Dermis blood vessel endothelial cell (primary cell): ENCODE results near the gene PHOX2A. TPM values are rescaled to one million over a fixed set of nuclear protein-coding genes. Genes with fewer than 3 reads are reported as not detected.
"Not testable (repeated sequence)": the region's sequence is repeated elsewhere in the genome, so short reads cannot be mapped to it uniquely, and the experiment has no call there.

Experiments used
- DNase-seq: peaks from one replicate; pipeline ENCODE4 v3.0.0; 2010
- total RNA-seq: library from RNA; depleted of rRNA; stranded (reverse); fragments of >200 nt; gene quantifications from 2 replicates; pipeline ENCODE4 v1.2.3, GENCODE V29; 2014

Gene PHOX2A
- total RNA-seq, 1 donor from 2014 or later, result not detected

DNA sequence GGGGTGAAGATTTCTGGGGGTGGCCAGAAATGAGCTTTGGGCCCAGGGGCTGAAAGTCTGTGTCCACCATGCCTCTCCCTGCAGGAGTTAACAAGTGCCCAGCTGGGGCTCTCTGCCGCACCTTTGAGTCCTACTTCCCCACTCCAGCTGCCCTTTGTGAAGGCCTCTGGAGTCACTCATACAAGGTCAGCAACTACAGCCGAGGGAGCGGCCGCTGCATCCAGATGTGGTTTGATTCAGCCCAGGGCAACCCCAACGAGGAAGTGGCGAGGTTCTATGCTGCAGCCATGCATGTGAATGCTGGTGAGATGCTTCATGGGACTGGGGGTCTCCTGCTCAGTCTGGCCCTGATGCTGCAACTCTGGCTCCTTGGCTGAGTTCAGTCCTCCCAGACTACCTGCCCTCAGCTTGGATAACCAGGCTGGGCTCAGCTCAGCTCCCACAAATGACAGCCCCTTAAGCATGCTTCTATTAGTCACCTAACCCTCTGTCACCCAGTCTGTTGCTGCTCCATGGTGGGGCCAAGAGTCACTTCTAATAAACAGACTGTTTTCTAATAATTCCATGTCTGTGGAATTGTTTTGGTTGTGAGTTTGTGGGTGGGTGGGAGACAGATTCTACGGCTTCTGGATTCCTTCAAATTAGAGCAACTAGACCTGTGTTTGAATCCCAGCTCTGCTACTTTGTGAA lies 22.4 kb downstream of the PHOX2A start:
- DNase-seq, result no peak

- DNase-seq, result no peak
These were observed 23.1 kb downstream of the PHOX2A start for GRCh38 chr11:72220696-72221363.

DNA sequence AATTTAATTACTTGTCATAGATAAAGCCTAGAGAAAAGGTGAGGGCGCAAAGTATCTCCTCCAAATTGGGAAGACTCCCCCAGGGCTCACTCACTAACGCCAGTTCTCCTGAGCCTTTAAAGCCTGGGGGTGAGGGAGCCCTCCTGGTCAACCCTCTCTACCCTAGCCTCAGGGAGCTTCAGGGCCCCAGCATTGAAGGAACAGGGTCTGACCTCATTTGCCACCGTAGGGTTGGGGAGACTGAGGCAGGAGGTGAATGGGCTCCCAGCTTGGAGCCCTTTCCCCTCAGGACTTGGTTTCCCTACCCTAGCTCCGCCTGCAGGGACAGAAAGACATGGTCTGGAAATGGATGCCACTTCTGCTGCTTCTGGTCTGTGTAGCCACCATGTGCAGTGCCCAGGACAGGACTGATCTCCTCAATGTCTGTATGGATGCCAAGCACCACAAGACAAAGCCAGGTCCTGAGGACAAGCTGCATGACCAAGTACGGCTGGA lies 25.7 kb downstream of the PHOX2A start:
- no peak for DNase-seq

- DNase-seq, result no peak
These were observed 26.1 kb downstream of the PHOX2A start for GRCh38 chr11:72217841-72218240.

GRCh38 chr11:72216638-72217037 lies 27.3 kb downstream of the PHOX2A start, which contains the start of gene FOLR2:
FOLR2 (plus strand) TSS chr11:72216794; CDS start chr11:72218585, 1,791 bp downstream.
- DNase-seq, result no peak

DNA sequence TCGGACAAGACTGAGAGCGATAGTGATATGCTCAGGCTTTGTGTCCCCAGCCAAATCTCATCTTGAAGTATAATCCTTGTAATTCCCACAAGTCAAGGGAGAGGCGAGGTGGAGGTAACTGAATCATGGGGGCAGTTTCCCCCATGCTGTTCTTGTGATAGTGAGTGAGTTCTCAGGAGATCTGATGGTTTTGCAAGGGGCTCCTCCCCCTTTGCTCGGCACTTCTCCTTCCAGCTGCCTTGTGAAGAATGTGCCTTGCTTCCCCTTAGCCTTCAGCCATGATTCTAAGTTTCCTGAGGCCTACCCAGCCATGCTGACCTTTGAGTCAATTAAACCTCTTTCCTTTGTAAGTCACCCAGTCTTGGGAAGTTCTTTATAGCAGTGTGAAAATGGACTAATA lies 34.9 kb downstream of the PHOX2A start:
- no peak for DNase-seq

- DNase-seq, result no peak
These were observed 35.7 kb downstream of the PHOX2A start for GRCh38 chr11:72208281-72208680.

- not testable (repeated sequence) for DNase-seq
These were observed 37.2 kb downstream of the PHOX2A start for GRCh38 chr11:72206794-72207193.

DNA sequence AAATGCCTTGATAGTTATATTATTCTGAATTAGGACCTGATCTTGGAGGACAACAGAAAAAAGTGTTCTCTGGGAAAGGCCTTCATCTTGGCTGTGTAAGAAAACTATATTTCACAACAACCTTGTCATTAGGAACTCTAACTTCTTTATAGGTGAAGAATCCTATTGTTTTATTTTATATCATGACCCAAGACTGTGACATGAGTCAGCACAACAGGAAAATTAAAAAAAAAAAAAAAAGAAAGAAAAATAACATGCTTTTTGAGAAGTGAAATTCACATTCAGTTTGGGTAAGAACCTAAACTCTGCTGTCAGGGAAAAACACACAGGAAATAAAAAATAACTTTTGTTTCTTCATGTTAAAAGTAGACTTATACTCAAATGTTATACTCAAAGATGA lies 39.1 kb downstream of the PHOX2A start:
- DNase-seq, result peak; percentile 53

DNA sequence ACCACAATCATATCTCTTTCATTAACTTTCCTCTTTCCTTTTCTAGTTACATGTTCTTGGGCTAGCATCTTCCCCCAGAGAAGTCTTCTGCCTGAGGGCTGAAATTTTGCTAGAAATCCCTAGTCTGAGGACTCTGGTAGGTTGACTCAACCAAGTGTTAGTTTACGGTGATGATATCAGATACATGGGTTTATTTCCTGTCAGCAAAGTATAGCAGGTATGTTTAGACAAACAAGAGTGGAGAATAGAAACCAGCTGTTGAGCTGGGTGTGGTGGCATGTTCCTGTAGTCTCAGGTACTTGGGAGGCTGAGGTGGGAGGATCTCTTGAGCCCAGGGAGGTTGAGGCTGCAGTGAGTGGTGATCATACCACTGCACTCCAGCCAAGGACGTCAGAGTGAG lies 40.8 kb downstream of the PHOX2A start:
- no peak for DNase-seq

- DNase-seq, result no peak
These were observed 41.4 kb downstream of the PHOX2A start for GRCh38 chr11:72202571-72202970.

GRCh38 chr11:72201445-72201844 lies 42.5 kb downstream of the PHOX2A start:
- DNase-seq, result not testable (repeated sequence)

- DNase-seq, result no peak
These were observed 48.3 kb downstream of the PHOX2A start for GRCh38 chr11:72195518-72196270.

GRCh38 chr11:72191961-72192381 lies 52.0 kb downstream of the PHOX2A start, which contains the start of gene FOLR1:
FOLR1 (plus strand) TSS chr11:72192140; CDS start chr11:72192174, 34 bp downstream.
- no peak for DNase-seq

GRCh38 chr11:72190631-72191071 lies 53.3 kb downstream of the PHOX2A start:
- DNase-seq, result no peak

- no peak for DNase-seq
These were observed 54.3 kb downstream of the PHOX2A start for GRCh38 chr11:72189455-72190250.

Other genes with a start within 250 kb of the PHOX2A start
- 2.2 and 4.6 TPM in 2 replicates for gene IL18BP, start 245.3 kb downstream of the PHOX2A start, total RNA-seq
- gene NUMA1, start 163.6 kb downstream of the PHOX2A start, total RNA-seq, result 151 and 225 TPM in 2 replicates
- 2.8 and 7.8 TPM in 2 replicates for gene LRRC51, start 163.3 kb downstream of the PHOX2A start, total RNA-seq
- gene LAMTOR1, start 140.9 kb downstream of the PHOX2A start, total RNA-seq, result 100 and 111 TPM in 2 replicates
- gene TOMT, start 138.3 kb downstream of the PHOX2A start, total RNA-seq, result not detected in 2 replicates
- gene ANAPC15, start 131.5 kb downstream of the PHOX2A start, total RNA-seq, result 24.7 and 26.8 TPM in 2 replicates
- not detected in 2 replicates for gene FOLR3, start 108.5 kb downstream of the PHOX2A start, total RNA-seq
- 0.14 and 0.68 TPM in 2 replicates for gene FOLR1, start 52.0 kb downstream of the PHOX2A start, total RNA-seq
- not detected in 2 replicates for gene FOLR2, start 27.4 kb downstream of the PHOX2A start, total RNA-seq
- 49.9 and 65.3 TPM in 2 replicates for gene INPPL1, start 19.4 kb downstream of the PHOX2A start, total RNA-seq
- 54.1 and 66.7 TPM in 2 replicates for gene CLPB, start 190.4 kb upstream of the PHOX2A start, total RNA-seq